GM18909 (cell line): ENCODE data around the gene GPR107.
A peak's percentile ranks its signal among the peaks of the same experiment; 100 is the strongest.

Experiments
- ATAC-seq: cut with Tn5 transposase; IDR thresholded peaks from one replicate; pipeline ENCODE4 v1.9.1; 2021; ENCODE audit warnings: mild to moderate bottlenecking; ENCODE audit not compliant: unreplicated experiment, poor library complexity

The GPR107 gene

GRCh38 chr9:130126721-130127433 lies 73.2 kb downstream of the GPR107 start:
- ATAC-seq: no peak

GRCh38 chr9:130128251-130128650 lies 74.5 kb downstream of the GPR107 start:
- ATAC-seq: peak; percentile 76

GRCh38 chr9:130128733-130129431 lies 75.2 kb downstream of the GPR107 start:
- peak; percentile 48 for ATAC-seq

GRCh38 chr9:130129432-130130061 lies 75.8 kb downstream of the GPR107 start:
- ATAC-seq: no peak

- no peak for ATAC-seq
These were observed 79.0 kb downstream of the GPR107 start for GRCh38 chr9:130132746-130133145.

- ATAC-seq: no peak
These were observed 83.5 kb downstream of the GPR107 start for GRCh38 chr9:130137081-130137640.

GRCh38 chr9:130137641-130138081 lies 84.0 kb downstream of the GPR107 start:
- ATAC-seq: no peak

- no peak for ATAC-seq
These were observed 84.5 kb downstream of the GPR107 start for GRCh38 chr9:130138171-130138653.

- ATAC-seq: no peak
These were observed 85.1 kb downstream of the GPR107 start for GRCh38 chr9:130138791-130139190.

GRCh38 chr9:130139251-130139650 lies 85.5 kb downstream of the GPR107 start:
- no peak for ATAC-seq

GRCh38 chr9:130140706-130141105 lies 87.0 kb downstream of the GPR107 start:
- ATAC-seq: no peak

GRCh38 chr9:130142056-130142455 lies 88.3 kb downstream of the GPR107 start:
- no peak for ATAC-seq

- ATAC-seq: no peak
These were observed 88.9 kb downstream of the GPR107 start for GRCh38 chr9:130142641-130143040.

GRCh38 chr9:130143279-130143893 lies 89.7 kb downstream of the GPR107 start:
- ATAC-seq: no peak

GRCh38 chr9:130143958-130144366 lies 90.3 kb downstream of the GPR107 start:
- no peak for ATAC-seq

GRCh38 chr9:130144703-130145102 lies 91.0 kb downstream of the GPR107 start:
- ATAC-seq: no peak

GRCh38 chr9:130145658-130146057 lies 92.0 kb downstream of the GPR107 start:
- ATAC-seq: no peak

GRCh38 chr9:130147198-130147597 lies 93.5 kb downstream of the GPR107 start:
- ATAC-seq: no peak

GRCh38 chr9:130147910-130148309 lies 94.2 kb downstream of the GPR107 start:
- no peak for ATAC-seq

GRCh38 chr9:130149031-130149430 lies 95.3 kb downstream of the GPR107 start:
- no peak for ATAC-seq
